ENCODE data around the gene GABARAP. TPM values are rescaled to one million over a fixed set of nuclear protein-coding genes. Genes with fewer than 3 reads are reported as not detected.

GABARAP gene
- total and polyA plus RNA-seq, 2 of the 13 experiments (the other 11 are each of a cell fraction or from before 2014, with no cell fraction given) = 161 to 310 TPM

DNA sequence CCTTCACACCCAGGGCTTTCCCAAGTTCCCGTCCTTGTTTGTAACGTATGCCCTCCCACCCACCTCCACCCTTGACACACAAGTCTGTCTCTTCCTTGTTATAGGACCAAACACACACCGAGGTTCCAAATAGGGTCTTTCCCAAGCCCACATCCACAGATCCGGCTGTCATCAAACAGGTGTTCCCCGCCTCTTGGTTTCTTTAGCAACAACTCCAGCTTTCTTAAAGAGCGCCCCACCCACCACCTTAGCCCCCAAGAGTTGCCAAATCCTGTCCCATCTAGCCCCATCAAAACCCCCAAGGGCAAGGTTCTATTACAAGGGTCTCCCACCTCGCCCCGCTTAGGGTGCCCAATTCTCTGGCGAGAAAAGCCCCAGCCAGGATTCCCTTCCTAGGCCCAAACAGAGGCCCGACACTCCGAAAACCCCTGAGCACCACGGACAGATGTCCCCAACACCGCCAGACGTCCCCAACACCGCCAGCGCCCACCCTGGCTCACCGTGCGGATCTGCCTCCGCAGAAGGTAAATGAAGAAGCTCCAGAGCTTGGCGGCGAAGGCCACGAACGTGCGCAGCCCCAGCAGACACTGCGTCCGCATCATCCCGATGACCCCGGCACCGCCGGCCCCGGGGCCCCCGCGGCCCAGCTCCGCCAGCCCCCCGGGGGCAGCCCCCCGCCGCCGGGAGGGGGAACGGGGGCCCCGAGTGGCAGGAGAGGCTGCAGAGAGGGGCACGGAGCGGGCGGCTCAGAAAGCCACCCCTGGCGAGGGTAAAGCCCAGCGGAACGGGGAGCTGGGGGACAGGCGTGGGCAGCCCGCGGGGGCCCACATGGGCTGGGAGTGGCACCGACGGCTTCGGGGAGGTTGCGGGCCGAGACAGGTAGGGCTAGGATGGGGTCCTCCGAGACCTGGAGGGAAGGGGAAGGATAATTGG lies 8.7 kb upstream of the GABARAP start (continued):
- 0 out of 2 replicates have a peak, but pooled peaks have one; percentile 10 for TF ChIP-seq KDM2A (CRISPR knock-in tag; IDR thresholded peaks at IDR 0.05; ENCODE audit: borderline replicate concordance, low read depth)
- TF ChIP-seq, protein P1, sequence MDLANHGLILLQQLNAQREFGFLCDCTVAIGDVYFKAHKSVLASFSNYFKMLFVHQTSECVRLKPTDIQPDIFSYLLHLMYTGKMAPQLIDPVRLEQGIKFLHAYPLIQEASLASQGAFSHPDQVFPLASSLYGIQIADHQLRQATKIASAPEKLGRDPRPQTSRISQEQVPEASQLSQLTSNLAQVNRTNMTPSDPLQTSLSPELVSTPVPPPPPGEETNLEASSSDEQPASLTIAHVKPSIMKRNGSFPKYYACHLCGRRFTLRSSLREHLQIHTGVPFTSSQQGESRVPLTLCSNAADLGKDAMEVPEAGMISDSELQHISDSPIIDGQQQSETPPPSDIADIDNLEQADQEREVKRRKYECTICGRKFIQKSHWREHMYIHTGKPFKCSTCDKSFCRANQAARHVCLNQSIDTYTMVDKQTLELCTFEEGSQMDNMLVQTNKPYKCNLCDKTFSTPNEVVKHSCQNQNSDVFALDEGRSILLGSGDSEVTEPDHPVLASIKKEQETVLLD (CRISPR knock-in tag; IDR thresholded peaks at IDR 0.05; ENCODE audit: low read depth) = peak; percentile 30; the same call in 1 of the 2 replicates
- TF ChIP-seq PRPF4 (IDR thresholded peaks at IDR 0.05; ENCODE audit: low read depth, low read length, poor library complexity, severe bottlenecking) = peak; percentile 47
- TF ChIP-seq MEIS2 (CRISPR knock-in tag; IDR thresholded peaks at IDR 0.05) = peak; percentile 33; the same call in 1 of the 2 replicates
- TF ChIP-seq, protein P2, sequence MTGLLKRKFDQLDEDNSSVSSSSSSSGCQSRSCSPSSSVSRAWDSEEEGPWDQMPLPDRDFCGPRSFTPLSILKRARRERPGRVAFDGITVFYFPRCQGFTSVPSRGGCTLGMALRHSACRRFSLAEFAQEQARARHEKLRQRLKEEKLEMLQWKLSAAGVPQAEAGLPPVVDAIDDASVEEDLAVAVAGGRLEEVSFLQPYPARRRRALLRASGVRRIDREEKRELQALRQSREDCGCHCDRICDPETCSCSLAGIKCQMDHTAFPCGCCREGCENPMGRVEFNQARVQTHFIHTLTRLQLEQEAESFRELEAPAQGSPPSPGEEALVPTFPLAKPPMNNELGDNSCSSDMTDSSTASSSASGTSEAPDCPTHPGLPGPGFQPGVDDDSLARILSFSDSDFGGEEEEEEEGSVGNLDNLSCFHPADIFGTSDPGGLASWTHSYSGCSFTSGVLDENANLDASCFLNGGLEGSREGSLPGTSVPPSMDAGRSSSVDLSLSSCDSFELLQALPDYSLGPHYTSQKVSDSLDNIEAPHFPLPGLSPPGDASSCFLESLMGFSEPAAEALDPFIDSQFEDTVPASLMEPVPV (CRISPR knock-in tag; IDR thresholded peaks at IDR 0.05) = 0 out of 2 replicates have a peak, but pooled peaks have one; percentile 12
- TF ChIP-seq REL (CRISPR knock-in tag; conservative IDR thresholded peaks at IDR 0.05) = 0 out of 2 replicates have a peak, but pooled peaks have one; percentile 8
- TF ChIP-seq AGO2 (optimal IDR thresholded peaks at IDR 0.05; ENCODE audit: low read depth, low read length) = peak; percentile 67
- TF ChIP-seq ZNF558 (CRISPR knock-in tag; IDR thresholded peaks at IDR 0.05; ENCODE audit: borderline replicate concordance) = peak; percentile 17; the same call in 1 of the 2 replicates
- TF ChIP-seq, protein P3, sequence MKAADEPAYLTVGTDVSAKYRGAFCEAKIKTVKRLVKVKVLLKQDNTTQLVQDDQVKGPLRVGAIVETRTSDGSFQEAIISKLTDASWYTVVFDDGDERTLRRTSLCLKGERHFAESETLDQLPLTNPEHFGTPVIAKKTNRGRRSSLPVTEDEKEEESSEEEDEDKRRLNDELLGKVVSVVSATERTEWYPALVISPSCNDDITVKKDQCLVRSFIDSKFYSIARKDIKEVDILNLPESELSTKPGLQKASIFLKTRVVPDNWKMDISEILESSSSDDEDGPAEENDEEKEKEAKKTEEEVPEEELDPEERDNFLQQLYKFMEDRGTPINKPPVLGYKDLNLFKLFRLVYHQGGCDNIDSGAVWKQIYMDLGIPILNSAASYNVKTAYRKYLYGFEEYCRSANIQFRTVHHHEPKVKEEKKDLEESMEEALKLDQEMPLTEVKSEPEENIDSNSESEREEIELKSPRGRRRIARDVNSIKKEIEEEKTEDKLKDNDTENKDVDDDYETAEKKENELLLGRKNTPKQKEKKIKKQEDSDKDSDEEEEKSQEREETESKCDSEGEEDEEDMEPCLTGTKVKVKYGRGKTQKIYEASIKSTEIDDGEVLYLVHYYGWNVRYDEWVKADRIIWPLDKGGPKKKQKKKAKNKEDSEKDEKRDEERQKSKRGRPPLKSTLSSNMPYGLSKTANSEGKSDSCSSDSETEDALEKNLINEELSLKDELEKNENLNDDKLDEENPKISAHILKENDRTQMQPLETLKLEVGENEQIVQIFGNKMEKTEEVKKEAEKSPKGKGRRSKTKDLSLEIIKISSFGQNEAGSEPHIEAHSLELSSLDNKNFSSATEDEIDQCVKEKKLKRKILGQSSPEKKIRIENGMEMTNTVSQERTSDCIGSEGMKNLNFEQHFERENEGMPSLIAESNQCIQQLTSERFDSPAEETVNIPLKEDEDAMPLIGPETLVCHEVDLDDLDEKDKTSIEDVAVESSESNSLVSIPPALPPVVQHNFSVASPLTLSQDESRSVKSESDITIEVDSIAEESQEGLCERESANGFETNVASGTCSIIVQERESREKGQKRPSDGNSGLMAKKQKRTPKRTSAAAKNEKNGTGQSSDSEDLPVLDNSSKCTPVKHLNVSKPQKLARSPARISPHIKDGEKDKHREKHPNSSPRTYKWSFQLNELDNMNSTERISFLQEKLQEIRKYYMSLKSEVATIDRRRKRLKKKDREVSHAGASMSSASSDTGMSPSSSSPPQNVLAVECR (CRISPR knock-in tag; IDR thresholded peaks at IDR 0.05; ENCODE audit: borderline replicate concordance) = 0 out of 2 replicates have a peak, but pooled peaks have one; percentile 13
- TF ChIP-seq ERF (CRISPR knock-in tag; IDR thresholded peaks at IDR 0.05) = no peak
- no peak for TF ChIP-seq AKNA (CRISPR knock-in tag; IDR thresholded peaks at IDR 0.05; ENCODE audit: borderline replicate concordance)
- peak; percentile 7; the same call in 1 of the 2 replicates for TF ChIP-seq ZNF160 (CRISPR knock-in tag; IDR thresholded peaks at IDR 0.05)
